NB4 (cell line): ENCODE measurements around the gene SPPL3.

Experiments used
- CTCF ChIP-seq: IDR thresholded peaks from one replicate; pipeline ENCODE4 v1.5.1; 2012; ENCODE audit warnings: low read depth, low read length
- MAX ChIP-seq: IDR thresholded peaks from 2 replicates; pipeline ENCODE4 v1.6.1; 2011; ENCODE audit warnings: low read depth, low read length
- POLR2A ChIP-seq: IDR thresholded peaks from 2 replicates; pipeline ENCODE4 v1.6.1; 2011; ENCODE audit warnings: mild to moderate bottlenecking; ENCODE audit not compliant: insufficient read length; ENCODE audit errors: extremely low read depth

DNA sequence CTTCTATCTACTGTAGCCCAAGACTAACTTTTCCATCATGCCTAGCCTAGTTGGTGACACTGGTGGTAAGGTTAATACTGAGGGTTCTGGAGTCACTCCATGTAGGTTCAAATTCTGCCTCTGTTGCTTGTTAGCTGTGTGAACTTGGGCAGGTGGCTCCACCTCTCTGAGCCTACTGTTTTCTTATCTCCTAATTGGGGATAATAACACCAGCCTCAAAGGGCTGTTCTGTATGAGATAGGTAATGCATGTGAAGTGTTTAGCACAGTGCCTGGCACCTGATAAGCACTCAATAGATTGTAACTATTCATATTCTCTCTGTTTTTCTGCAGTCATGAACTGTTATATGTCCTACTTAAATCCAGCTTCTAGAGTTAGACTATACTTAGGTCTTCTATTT, 17.5 kb upstream of the SPPL3 start:
- TF ChIP-seq POLR2A (no peak), CTCF (no peak), MAX (no peak)
